GM19240 (cell line): ENCODE data around the gene CCNL1.
"Not testable (repeated sequence)": the region's sequence is repeated elsewhere in the genome, so short reads cannot be mapped to it uniquely, and the experiment has no call there.

Experiments used
- DNase-seq: peaks from one replicate; pipeline ENCODE4 v3.0.0; 2011; ENCODE audit warnings: low spot score; ENCODE audit not compliant: insufficient read length

The CCNL1 gene

GRCh38 chr3:157159762-157160657 is at the start of gene CCNL1:
TSS of gene CCNL1 (minus strand) at chr3:157160147. CDS start at chr3:157160094, 53 bp downstream.
- peak; percentile 65 for DNase-seq

- DNase-seq, result no peak
Measured at GRCh38 chr3:157204880-157205279, 44.9 kb upstream of the CCNL1 start.

GRCh38 chr3:157204431-157204830 is 44.5 kb upstream of the CCNL1 start:
- no peak for DNase-seq

GRCh38 chr3:157201648-157202278 is 41.8 kb upstream of the CCNL1 start:
- peak; percentile 27 for DNase-seq

- DNase-seq, result no peak
Measured at GRCh38 chr3:157199841-157200240, 39.9 kb upstream of the CCNL1 start.

- DNase-seq, result no peak
Measured at GRCh38 chr3:157195965-157196364, 36.0 kb upstream of the CCNL1 start.

GRCh38 chr3:157191149-157191548 is 31.2 kb upstream of the CCNL1 start:
- not testable (repeated sequence) for DNase-seq

GRCh38 chr3:157190380-157190872 is 30.5 kb upstream of the CCNL1 start:
- no peak for DNase-seq

GRCh38 chr3:157188391-157188790 is 28.4 kb upstream of the CCNL1 start:
- no peak for DNase-seq

GRCh38 chr3:157182879-157183278 is 22.9 kb upstream of the CCNL1 start:
- no peak for DNase-seq

- no peak for DNase-seq
Measured at GRCh38 chr3:157180262-157180661, 20.3 kb upstream of the CCNL1 start.

GRCh38 chr3:157179365-157179803 is 19.4 kb upstream of the CCNL1 start:
- no peak for DNase-seq

GRCh38 chr3:157178503-157179364 is 18.8 kb upstream of the CCNL1 start:
- not testable (repeated sequence) for DNase-seq

- not testable (repeated sequence) for DNase-seq
Measured at GRCh38 chr3:157177801-157178453, 18.0 kb upstream of the CCNL1 start.

GRCh38 chr3:157176934-157177333 is 17.0 kb upstream of the CCNL1 start:
- no peak for DNase-seq

GRCh38 chr3:157175691-157176507 is 16.0 kb upstream of the CCNL1 start:
- DNase-seq, result peak; percentile 15

- peak; percentile 91 for DNase-seq
Measured at GRCh38 chr3:157174649-157175498, 14.9 kb upstream of the CCNL1 start.

GRCh38 chr3:157174290-157174648 is 14.3 kb upstream of the CCNL1 start:
- no peak for DNase-seq

- not testable (repeated sequence) for DNase-seq
Measured at GRCh38 chr3:157173343-157173742, 13.4 kb upstream of the CCNL1 start.
